HepG2 (cell line): ENCODE data around the gene TBX10. TPM values are rescaled to one million over a fixed set of nuclear protein-coding genes. Genes with fewer than 3 reads are reported as not detected.
A peak's percentile ranks its signal among the peaks of the same experiment; 100 is the strongest.

Source experiments
- ATAC-seq: fragments of 200-7000 bp; cut with Tn5 transposase; 3 replicates; pipeline ENCODE4 v1.9.1; 2020; ENCODE audit warnings: mild to moderate bottlenecking, moderate library complexity
- BruUV-seq: library from RNA; stranded (reverse); fragments of 400-500 nt; replicated peaks from 2 replicates; lab custom pipeline; 2021; lab: Mats Ljungman, UMichigan
- CTCF ChIA-PET: fragments of 300-600 bp; formaldehyde crosslinking; extraction: SDS; loops from one replicate; lab custom pipeline; 2021; ENCODE audit warnings: low total read pairs, inconsistent platforms, low intra/inter-chr PET ratio; lab: Yijun Ruan, JAX
- POLR2A ChIA-PET: fragments of 350-600 bp; sonication (Branson Sonifier 250); formaldehyde crosslinking; loops from one replicate; lab custom pipeline; 2020; ENCODE audit warnings: antibody characterized with exemption, inconsistent platforms; lab: Yijun Ruan, JAX
- DNase-seq: peaks from one replicate; pipeline ENCODE4 v3.0.0-alpha.2; 2015; ENCODE audit warnings: low spot score
- FAIRE-seq: peaks from 3 replicates; lab custom pipeline; 2011; peaks lifted over from hg19 to GRCh38; lab: Jason Lieb, UNC
- H2AFZ ChIP-seq: one replicate; pipeline ENCODE4 v1.6.1; 2011; ENCODE audit warnings: low read length, inconsistent platforms
- H3K27ac ChIP-seq: fragments of 300-600 bp; 3 replicates; pipeline ENCODE4 v1.8.0; 2011; ENCODE audit warnings: mixed run types, mild to moderate bottlenecking, mixed read lengths, low read length, inconsistent platforms; ENCODE audit not compliant: insufficient read depth; ENCODE audit errors: extremely low read length
- H3K27me3 ChIP-seq, 2 experiments: fragments of 200-600 bp in 1 of 2; 2 replicates in 1 of 2; 3 replicates in 1 of 2; pipeline versions ENCODE4 v1.6.0 to v1.8.0; 2011; ENCODE audit warnings: low read length in 2 of 2, mild to moderate bottlenecking in 2 of 2, moderate library complexity in 2 of 2, inconsistent platforms in 1 of 2; ENCODE audit not compliant: insufficient read depth in 2 of 2, control insufficient read depth in 1 of 2
- H3K36me3 ChIP-seq, 2 experiments: fragments of 200-600 bp in 1 of 2; replicated peaks in 1 of 2; 2 replicates in 1 of 2; 3 replicates in 1 of 2; pipeline versions ENCODE4 v1.5.1 to v1.8.0; 2011; ENCODE audit warnings: low read length in 2 of 2, inconsistent platforms in 1 of 2; ENCODE audit not compliant: insufficient read depth in 2 of 2, control insufficient read depth in 1 of 2
- H3K4me1 ChIP-seq: 2 replicates; pipeline ENCODE4 v1.5.1; 2012; ENCODE audit warnings: low read length, inconsistent platforms; ENCODE audit not compliant: insufficient read depth
- H3K4me2 ChIP-seq: 2 replicates; pipeline ENCODE4 v1.6.0; 2011; ENCODE audit warnings: low read depth, low read length, inconsistent platforms
- H3K4me3 ChIP-seq, 3 experiments: fragments of 200-600 bp in 1 of 3; sonication (generic), shearing (Covaris generic) in 1 of 3; replicated peaks in 1 of 3; 2 replicates each; pipeline ENCODE4 v1.5.1; 2011 to 2016; ENCODE audit warnings: low read length in 3 of 3, inconsistent platforms in 2 of 3, low read depth in 2 of 3, mild to moderate bottlenecking in 2 of 3, control low read depth in 1 of 3, mixed read lengths in 1 of 3; ENCODE audit not compliant: insufficient read depth in 1 of 3
- H3K79me2 ChIP-seq: one replicate; pipeline ENCODE4 v1.6.1; 2011; ENCODE audit warnings: low read length, inconsistent platforms; ENCODE audit not compliant: insufficient read depth
- H3K9ac ChIP-seq: 2 replicates; pipeline ENCODE4 v1.6.0; 2011; ENCODE audit warnings: mild to moderate bottlenecking, low read depth, low read length, inconsistent platforms; ENCODE audit not compliant: insufficient read depth
- H3K9me3 ChIP-seq: 2 replicates; pipeline ENCODE4 v1.5.1; 2012; ENCODE audit warnings: mild to moderate bottlenecking, low read length
- H4K20me1 ChIP-seq: 2 replicates; pipeline ENCODE4 v1.6.0; 2011; ENCODE audit warnings: inconsistent platforms, mild to moderate bottlenecking, low read length, moderate library complexity; ENCODE audit not compliant: insufficient read depth
- BCL3 ChIP-seq: sonication (generic); formaldehyde crosslinking; IDR thresholded peaks from 2 replicates; pipeline ENCODE4 v1.5.1; 2020; ENCODE audit warnings: mild to moderate bottlenecking, missing genetic modification reagents, moderate library complexity
- KMT2B ChIP-seq: IDR thresholded peaks from 2 replicates; pipeline ENCODE4 v1.6.1; 2016; ENCODE audit warnings: missing genetic modification reagents, missing compliant biosample characterization
- MXI1 ChIP-seq: IDR thresholded peaks from 3 replicates; pipeline ENCODE4 v1.6.1; 2012; ENCODE audit warnings: low read depth, low read length, inconsistent platforms, borderline replicate concordance
- SRY ChIP-seq: sonication (generic); formaldehyde crosslinking; IDR thresholded peaks from 2 replicates; pipeline ENCODE4 v1.8.0; 2022; ENCODE audit warnings: mild to moderate bottlenecking, missing genetic modification reagents
- ZBTB3 ChIP-seq: sonication (generic); formaldehyde crosslinking; IDR thresholded peaks from 2 replicates; pipeline ENCODE4 v1.4.0; 2020; ENCODE audit warnings: low read depth, mild to moderate bottlenecking, moderate library complexity, missing genetic modification reagents, borderline replicate concordance
- ZFX ChIP-seq: sonication (generic); formaldehyde crosslinking; IDR thresholded peaks from 2 replicates; pipeline ENCODE4 v1.4.0; 2020; ENCODE audit warnings: mild to moderate bottlenecking, low read depth, missing genetic modification reagents, moderate library complexity
- ZNF280D ChIP-seq: sonication (generic); formaldehyde crosslinking; IDR thresholded peaks from 2 replicates; pipeline ENCODE4 v1.5.1; 2020; ENCODE audit warnings: mild to moderate bottlenecking, missing genetic modification reagents
- ZNF503 ChIP-seq: sonication (generic); formaldehyde crosslinking; IDR thresholded peaks from 2 replicates; pipeline ENCODE4 v1.4.0; 2020; ENCODE audit warnings: missing genetic modification reagents
- WGBS: methylation state at CpG from one replicate; pipeline ENCODE4 v1.1.6; 2017; ENCODE audit warnings: low lambda C conversion rate; 5-methylcytosine and 5-hydroxymethylcytosine counted together
- in situ Hi-C: cut with HindIII; loops from 2 replicates; pipeline ENCODE4 v1.10.0; 2017; ENCODE audit warnings: low pct_unique_long_range_greater_than_20kb; ENCODE audit not compliant: extremely low pct_ligation_motif_present
- intact Hi-C: fragments of 100-400 bp; cut with micrococcal nuclease; formaldehyde crosslinking; loops from one replicate; pipeline ENCODE4 v1.10.0; 2022; ENCODE audit not compliant: unreplicated experiment
- polyA plus RNA-seq, 8 experiments: library from polyadenylated mRNA; depleted of rRNA in 3 of 8; stranded (reverse) in 7 of 8; unstranded in 1 of 8; fragments of >200 nt; fragmentation: Illumina TruSeq in 4 of 8; extraction: Trizol in 4 of 8; gene quantifications; 2 replicates each; pipeline versions ENCODE4 v1.2.1 to v1.2.3, GENCODE V29; 2011 to 2016; ENCODE audit warnings: low read depth in 4 of 8, missing spikeins in 1 of 8, mixed read lengths in 1 of 8; ENCODE audit not compliant: insufficient read depth in 1 of 8
- total RNA-seq, 5 experiments: library from RNA; depleted of rRNA; stranded (reverse); fragments of >200 nt; fragmentation: Illumina TruSeq; extraction: Trizol; gene quantifications; 2 replicates each; pipeline ENCODE4 v1.2.3, GENCODE V29; 2016; ENCODE audit warnings: low read depth in 1 of 5

Gene TBX10
- total and polyA plus RNA-seq, 2 of the 13 experiments (the other 11 are each of a cell fraction or from before 2014, with no cell fraction given): 0.27 to 1.7 TPM

GRCh38 chr11:67632982-67633755, 6.4 kb downstream of the TBX10 start (continued):
- TF ChIP-seq BCL3 (CRISPR knock-in tag): 0 out of 2 replicates have a peak, but pooled peaks have one; percentile 12
- no peak for TF ChIP-seq ZNF503 (CRISPR knock-in tag)
- TF ChIP-seq, all 625 proteins: peak for 13

GRCh38 chr11:67632175-67632981, 7.2 kb downstream of the TBX10 start:
- POLR2A ChIA-PET: interaction anchor here (0.8 to 4.8 kb wide), 9 partner anchors 9 to 279 kb away, joined by 3 to 52 read pairs (median 5); partner anchors contain the start of genes ACY3 and POLD4
- Histone ChIP-seq H3K4me3 (peak overlapping the region; percentile 38 to 86 (median 71); a peak in 5 of 6 replicates), H3K27ac (peak overlapping the region; percentile 84), H3K9ac (peak overlapping the region; percentile 58), H3K36me3 (no peaks in the 10 kb centered on the region), H3K27me3 (no peaks in the 10 kb centered on the region; a peak in 2 of 5 replicates), H3K4me2 (peak overlapping the region; percentile 83), H2AFZ (no peak overlapping the region), H3K9me3 (no peaks in the 10 kb centered on the region), H4K20me1 (no peaks in the 10 kb centered on the region), H3K4me1 (peaks cover 64% of the 10 kb centered on the region), H3K79me2 (no peaks in the 10 kb centered on the region)
- in situ Hi-C loops: no loop called here
- CTCF ChIA-PET: interaction anchor here (1.5 to 1.6 kb wide), 2 partner anchors 16 to 27 kb away, joined by 3 to 4 read pairs; no protein-coding TSS in a partner anchor
- peak; percentile 10 for ATAC-seq
- peak; percentile 68 for FAIRE-seq
- WGBS: 3% methylated on average over 9 of the region's 12 CpGs
- peak; percentile 71 for DNase-seq
- intact Hi-C loops: no loop called here
- BruUV-seq: no TSS peak
- peak; percentile 91; the same call in 1 of the 2 replicates for TF ChIP-seq ZNF280D
- 0 out of 3 replicates have a peak, but pooled peaks have one; percentile 13 for TF ChIP-seq MXI1
- peak; percentile 87 for TF ChIP-seq ZFX (CRISPR knock-in tag)
- TF ChIP-seq ZBTB3 (CRISPR knock-in tag): no peak
- TF ChIP-seq SRY (CRISPR knock-in tag): no peak
- no peak for TF ChIP-seq KMT2B (CRISPR knock-in tag)
